Vagina (tissue), 2 donors: ENCODE data around the gene MYO3A. TPM values are rescaled to one million over a fixed set of nuclear protein-coding genes. Genes with fewer than 3 reads are reported as not detected.
A peak's percentile ranks its signal among the peaks of the same experiment; 100 is the strongest.

Source experiments
- DNase-seq, 2 donors: peaks; one replicate each; pipeline ENCODE4 v3.0.0-alpha.2; 2017; ENCODE audit errors: extremely low spot score in 2 of 2
- H3K27ac ChIP-seq: fragments of 200-600 bp; sonication (generic); one replicate; pipeline ENCODE4 v1.5.1; 2019
- H3K27me3 ChIP-seq: fragments of 200-600 bp; sonication (generic); one replicate; pipeline ENCODE4 v1.5.1; 2019
- H3K36me3 ChIP-seq, 2 donors: fragments of 200-600 bp; sonication (generic); one replicate each; pipeline ENCODE4 v1.5.1; 2017 to 2019
- H3K4me1 ChIP-seq: fragments of 200-600 bp; sonication (generic); one replicate; pipeline ENCODE4 v1.5.1; 2019
- H3K4me3 ChIP-seq, 2 donors: fragments of 200-600 bp; sonication (generic); 1 replicate in 1 of 2; 2 replicates in 1 of 2; pipeline ENCODE4 v1.5.1; 2016 to 2019
- H3K9me3 ChIP-seq: fragments of 200-600 bp; sonication (generic); one replicate; pipeline ENCODE4 v1.5.1; 2019
- POLR2A ChIP-seq, 2 donors: fragments of 450-650 bp; IDR thresholded peaks; one replicate each; pipeline ENCODE4 v1.6.1; 2017; ENCODE audit warnings: antibody characterized with exemption in 2 of 2, mild to moderate bottlenecking in 2 of 2, moderate library complexity in 2 of 2
- POLR2AphosphoS5 ChIP-seq, 2 donors: sonication (generic); formaldehyde crosslinking; IDR thresholded peaks; one replicate each; pipeline ENCODE4 v1.9.0; 2017; ENCODE audit warnings: antibody characterized with exemption in 2 of 2, mild to moderate bottlenecking in 2 of 2, low read depth in 1 of 2; ENCODE audit not compliant: insufficient read depth in 1 of 2
- intact Hi-C: fragments of 100-400 bp; cut with DNase I; formaldehyde crosslinking; loops from one replicate; pipeline ENCODE4 v1.15.1; 2023
- total RNA-seq: library from RNA; depleted of rRNA; stranded (reverse); fragments of >200 nt; gene quantifications from one replicate; pipeline ENCODE4 v1.2.3, GENCODE V29; 2016
- TF ChIP-seq, protein P1 (sequence below), 3 experiments: fragments of 450-650 bp in 2 of 3; fragments of 200-600 bp in 1 of 3; sonication (generic) in 1 of 3; IDR thresholded peaks; one replicate each; pipeline ENCODE4 v1.5.1; 2017 to 2019; ENCODE audit warnings: antibody characterized with exemption in 3 of 3, mild to moderate bottlenecking in 2 of 3, moderate library complexity in 2 of 3

MYO3A gene
- total RNA-seq, 1 donor from 2014 or later = 0.25 TPM

DNA sequence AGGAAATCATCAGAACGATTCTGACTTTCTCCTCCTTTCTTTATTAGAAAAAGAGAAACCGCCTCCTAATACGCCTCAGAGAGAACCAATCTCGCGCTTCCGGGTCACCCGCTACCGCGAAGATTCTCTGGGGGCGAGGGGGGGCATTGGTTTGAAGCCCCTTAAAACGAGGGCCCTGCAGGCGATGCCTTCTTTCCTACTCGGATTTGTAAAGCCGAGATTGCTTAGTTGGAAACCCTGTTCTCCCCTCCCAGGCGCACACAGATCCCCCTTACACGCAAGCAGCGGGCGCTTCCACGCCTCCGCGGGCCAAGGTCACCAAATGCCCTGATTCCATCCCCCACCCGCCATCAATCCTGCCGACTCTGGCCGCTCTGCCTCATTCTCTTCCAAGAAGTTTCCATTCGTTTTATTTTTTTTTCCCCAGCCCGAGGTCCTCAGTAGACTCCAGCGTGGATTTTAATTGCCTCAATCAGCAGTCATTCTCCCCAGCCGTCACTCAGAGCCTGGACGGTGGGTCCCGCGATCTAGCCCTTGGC lies 281.4 kb downstream of the MYO3A start:
- no peak for DNase-seq
- peaks cover 14% of the 10 kb centered on the region for H3K27me3 ChIP-seq

DNA sequence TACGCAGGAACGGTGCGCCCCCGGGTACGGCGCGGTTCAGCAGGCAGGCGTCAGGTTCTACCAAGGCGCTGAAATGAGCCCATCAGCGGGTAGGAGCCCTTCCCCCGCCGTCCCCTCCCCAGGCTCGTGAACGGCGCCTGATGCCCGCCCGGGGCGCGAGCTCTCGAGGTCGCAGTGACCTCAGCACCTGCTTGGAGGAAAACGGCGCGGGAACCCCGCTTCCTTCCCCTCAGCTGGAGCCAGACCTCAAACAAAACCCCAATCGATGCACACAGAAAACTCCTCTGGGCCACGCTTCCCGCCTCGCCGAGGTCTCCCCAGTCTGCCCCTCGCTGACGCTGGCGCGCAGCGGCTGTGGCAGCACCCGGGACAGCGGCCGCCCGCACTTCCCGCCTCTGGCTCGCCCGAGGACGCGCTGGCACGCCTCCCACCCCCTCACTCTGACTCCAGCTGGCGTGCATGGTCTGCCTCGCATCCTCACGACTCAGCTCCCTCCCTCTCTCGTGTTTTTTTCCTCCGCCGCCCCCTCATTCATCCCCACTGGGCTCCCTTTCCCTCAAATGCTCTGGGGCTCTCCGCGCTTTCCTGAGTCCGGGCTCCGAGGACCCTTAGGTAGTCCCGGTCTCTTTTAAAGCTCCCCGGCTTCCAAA lies 282.0 kb downstream of the MYO3A start:
- Histone ChIP-seq H3K9me3 (no peaks in the 10 kb centered on the region), H3K27me3 (peaks cover 14% of the 10 kb centered on the region), H3K4me1 (peaks cover 35% of the 10 kb centered on the region), H3K4me3 (peak overlapping the region; percentile 6 to 13), H3K27ac (no peak overlapping the region), H3K36me3 (no peaks in the 10 kb centered on the region)
- TF ChIP-seq, protein P1, sequence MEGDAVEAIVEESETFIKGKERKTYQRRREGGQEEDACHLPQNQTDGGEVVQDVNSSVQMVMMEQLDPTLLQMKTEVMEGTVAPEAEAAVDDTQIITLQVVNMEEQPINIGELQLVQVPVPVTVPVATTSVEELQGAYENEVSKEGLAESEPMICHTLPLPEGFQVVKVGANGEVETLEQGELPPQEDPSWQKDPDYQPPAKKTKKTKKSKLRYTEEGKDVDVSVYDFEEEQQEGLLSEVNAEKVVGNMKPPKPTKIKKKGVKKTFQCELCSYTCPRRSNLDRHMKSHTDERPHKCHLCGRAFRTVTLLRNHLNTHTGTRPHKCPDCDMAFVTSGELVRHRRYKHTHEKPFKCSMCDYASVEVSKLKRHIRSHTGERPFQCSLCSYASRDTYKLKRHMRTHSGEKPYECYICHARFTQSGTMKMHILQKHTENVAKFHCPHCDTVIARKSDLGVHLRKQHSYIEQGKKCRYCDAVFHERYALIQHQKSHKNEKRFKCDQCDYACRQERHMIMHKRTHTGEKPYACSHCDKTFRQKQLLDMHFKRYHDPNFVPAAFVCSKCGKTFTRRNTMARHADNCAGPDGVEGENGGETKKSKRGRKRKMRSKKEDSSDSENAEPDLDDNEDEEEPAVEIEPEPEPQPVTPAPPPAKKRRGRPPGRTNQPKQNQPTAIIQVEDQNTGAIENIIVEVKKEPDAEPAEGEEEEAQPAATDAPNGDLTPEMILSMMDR (IDR thresholded peaks at IDR 0.05) = no peak
- no peak for TF ChIP-seq POLR2AphosphoS5 (IDR thresholded peaks at IDR 0.05; ENCODE audit: insufficient read depth in 1 of 2, low read depth in 1 of 2)
- no peak for TF ChIP-seq POLR2A (IDR thresholded peaks at IDR 0.05)
- no peak for DNase-seq
- intact Hi-C loops = no loop called here

More for the DNA sequence above, 281.4 kb downstream of the MYO3A start:
- TF ChIP-seq, protein P1 (IDR thresholded peaks at IDR 0.05) = no peak
- TF ChIP-seq POLR2A (IDR thresholded peaks at IDR 0.05) = no peak
- TF ChIP-seq POLR2AphosphoS5 (IDR thresholded peaks at IDR 0.05; ENCODE audit: insufficient read depth in 1 of 2, low read depth in 1 of 2) = no peak
- H3K4me3 ChIP-seq = peak overlapping the region; percentile 6 to 13
- intact Hi-C loops = no loop called here
- H3K4me1 ChIP-seq = peaks cover 35% of the 10 kb centered on the region
- no peaks in the 10 kb centered on the region for H3K9me3 ChIP-seq
- H3K36me3 ChIP-seq = no peaks in the 10 kb centered on the region
- H3K27ac ChIP-seq = no peak overlapping the region

DNA sequence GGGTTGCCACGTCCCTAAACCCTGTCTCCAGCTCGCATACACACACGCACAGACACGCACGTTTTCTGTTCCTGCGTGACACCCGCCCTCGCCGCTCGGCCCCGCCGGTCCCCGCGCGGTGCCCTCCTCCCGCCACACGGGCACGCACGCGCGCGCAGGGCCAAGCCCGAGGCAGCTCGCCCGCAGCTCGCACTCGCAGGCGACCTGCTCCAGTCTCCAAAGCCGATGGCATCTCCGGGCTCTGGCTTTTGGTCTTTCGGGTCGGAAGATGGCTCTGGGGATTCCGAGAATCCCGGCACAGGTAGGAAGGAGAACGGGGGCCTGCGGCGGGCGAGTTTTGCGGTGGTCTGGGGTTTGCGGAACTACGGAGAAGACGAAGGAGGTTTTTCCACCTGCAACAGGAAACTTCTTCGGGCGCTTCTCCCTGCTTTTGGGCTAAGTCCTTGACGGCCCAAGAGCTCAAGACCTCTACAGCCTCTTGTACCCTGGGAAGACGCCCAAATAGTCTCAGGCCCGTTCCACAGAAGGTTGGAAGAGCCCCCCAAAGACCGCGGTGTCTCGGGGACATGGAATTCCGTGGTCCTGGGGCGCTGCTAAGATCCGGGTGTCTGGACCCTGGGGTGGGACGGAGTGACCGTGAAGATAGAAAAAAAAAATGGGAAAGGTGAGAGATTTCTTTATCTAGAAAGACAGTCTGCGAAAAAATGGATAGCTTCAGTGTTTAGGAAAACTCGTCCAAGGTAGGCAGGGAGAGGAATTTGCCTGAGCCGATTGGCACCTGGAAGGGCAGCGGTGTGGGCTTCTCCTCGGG lies 282.8 kb downstream of the MYO3A start, which contains the start of gene GAD2:
TSS of gene GAD2 (plus strand) at position 190 of the 811 bp plus-strand sequence. CDS start at position 226, 36 bp downstream.
- Histone ChIP-seq H3K27ac (no peak within 1 kb of the TSS), H3K4me1 (peaks cover 35% of the 10 kb centered on the region), H3K9me3 (no peaks in the 10 kb centered on the region), H3K4me3 (peak within 1 kb of the TSS; percentile 6 to 13), H3K36me3 (no peaks in the 10 kb centered on the region), H3K27me3 (peaks cover 10% of the 10 kb centered on the region)
- DNase-seq = no peak
- intact Hi-C loops = no loop called here
- TF ChIP-seq, protein P1 (IDR thresholded peaks at IDR 0.05) = no peak
- no peak for TF ChIP-seq POLR2AphosphoS5 (IDR thresholded peaks at IDR 0.05; ENCODE audit: insufficient read depth in 1 of 2, low read depth in 1 of 2)
- no peak for TF ChIP-seq POLR2A (IDR thresholded peaks at IDR 0.05)

DNA sequence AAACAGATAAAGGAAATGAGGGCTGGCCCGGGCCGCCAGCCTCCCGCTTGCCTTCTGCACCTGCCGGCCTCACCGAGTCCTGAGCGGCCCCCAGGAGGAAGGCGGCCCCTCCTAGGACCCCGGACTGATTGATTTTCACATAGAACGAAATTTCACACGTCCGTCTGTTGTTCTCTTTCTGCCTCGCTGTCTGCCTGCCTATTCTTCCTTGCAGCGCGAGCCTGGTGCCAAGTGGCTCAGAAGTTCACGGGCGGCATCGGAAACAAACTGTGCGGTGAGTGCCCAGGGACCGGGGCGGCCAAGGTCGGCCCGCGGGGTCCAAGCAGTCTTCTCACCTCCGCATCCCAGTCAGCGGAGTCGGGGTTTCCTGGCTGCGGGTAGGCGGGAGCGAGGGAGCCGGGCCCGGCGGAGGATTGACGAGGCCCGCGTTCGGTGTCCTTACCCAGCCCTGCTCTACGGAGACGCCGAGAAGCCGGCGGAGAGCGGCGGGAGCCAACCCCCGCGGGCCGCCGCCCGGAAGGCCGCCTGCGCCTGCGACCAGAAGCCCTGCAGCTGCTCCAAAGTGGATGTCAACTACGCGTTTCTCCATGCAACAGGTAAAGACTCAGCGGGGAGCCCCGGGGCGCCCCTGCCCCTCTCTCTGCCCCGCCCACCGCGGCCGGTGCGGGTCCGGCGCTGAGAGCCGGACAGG lies 283.5 kb downstream of the MYO3A start:
- TF ChIP-seq, protein P1 (IDR thresholded peaks at IDR 0.05) = no peak
- TF ChIP-seq POLR2AphosphoS5 (IDR thresholded peaks at IDR 0.05; ENCODE audit: insufficient read depth in 1 of 2, low read depth in 1 of 2) (no peak), POLR2A (IDR thresholded peaks at IDR 0.05) (no peak)
- DNase-seq = no peak
- Histone ChIP-seq H3K27ac (no peak overlapping the region), H3K4me1 (peaks cover 35% of the 10 kb centered on the region), H3K27me3 (peaks cover 10% of the 10 kb centered on the region), H3K4me3 (no peak overlapping the region), H3K36me3 (no peaks in the 10 kb centered on the region), H3K9me3 (no peaks in the 10 kb centered on the region)
- intact Hi-C loops = no loop called here
